ENCODE data around the gene RPP30.

The RPP30 gene

GRCh38 chr10:90846746-90847145 lies 25.0 kb upstream of the RPP30 start:
- TF ChIP-seq CTCF (IDR thresholded peaks at IDR 0.05): no peak

- TF ChIP-seq CTCF (IDR thresholded peaks at IDR 0.05): no peak
These were observed 24.3 kb upstream of the RPP30 start for GRCh38 chr10:90847436-90847835.

GRCh38 chr10:90849956-90850749 lies 21.6 kb upstream of the RPP30 start:
- no peak for TF ChIP-seq CTCF (IDR thresholded peaks at IDR 0.05)

- TF ChIP-seq CTCF (IDR thresholded peaks at IDR 0.05): no peak
These were observed 16.6 kb upstream of the RPP30 start for GRCh38 chr10:90855126-90855525.

GRCh38 chr10:90856261-90856660 lies 15.5 kb upstream of the RPP30 start:
- TF ChIP-seq CTCF (IDR thresholded peaks at IDR 0.05): no peak

GRCh38 chr10:90856964-90857634 lies 14.7 kb upstream of the RPP30 start:
- TF ChIP-seq CTCF (IDR thresholded peaks at IDR 0.05): no peak

GRCh38 chr10:90857635-90858460 lies 13.9 kb upstream of the RPP30 start, which contains the start of gene HTR7:
Gene HTR7, minus strand, starts transcription at chr10:90858039. Its CDS starts 368 bp downstream, at chr10:90857671.
- TF ChIP-seq CTCF (IDR thresholded peaks at IDR 0.05): peak; percentile 79

All from LNCAP (cell line).